Progenitor cell of endocrine pancreas (in vitro differentiated cells): ENCODE measurements around the gene CEP112. TPM values are rescaled to one million over a fixed set of nuclear protein-coding genes. Genes with fewer than 3 reads are reported as not detected.

ENCODE experiments used
- DNase-seq: peaks from one replicate; pipeline ENCODE4 v3.0.0; 2021; ENCODE audit warnings: low spot score; ENCODE audit not compliant: unreplicated experiment
- H3K27ac Mint-ChIP-seq: 2 replicates; pipeline ENCODE4 v1.8.0; 2021; ENCODE audit warnings: mild to moderate bottlenecking, moderate library complexity, mixed read lengths
- H3K27me3 Mint-ChIP-seq: 2 replicates; pipeline ENCODE4 v1.8.0; 2021; ENCODE audit warnings: mixed read lengths
- H3K36me3 Mint-ChIP-seq: 2 replicates; pipeline ENCODE4 v1.8.0; 2022; ENCODE audit warnings: mixed read lengths; ENCODE audit not compliant: insufficient read depth
- H3K4me1 Mint-ChIP-seq: 2 replicates; pipeline ENCODE4 v1.8.0; 2021; ENCODE audit warnings: low read depth, mixed read lengths
- H3K4me3 Mint-ChIP-seq: 2 replicates; pipeline ENCODE4 v1.8.0; 2021; ENCODE audit warnings: low read depth, mild to moderate bottlenecking, moderate library complexity, mixed read lengths
- H3K9me3 Mint-ChIP-seq: 2 replicates; pipeline ENCODE4 v1.8.0; 2021; ENCODE audit warnings: low read depth, mixed read lengths
- total RNA-seq: library from RNA; stranded (reverse); gene quantifications from 2 replicates; pipeline ENCODE4 v1.2.1, GENCODE V29; 2021
- TF ChIP-seq, protein P1 (sequence below): fragments of 200-600 bp; sonication (generic); IDR thresholded peaks from one replicate; pipeline ENCODE4 v1.5.0; 2021; ENCODE audit warnings: antibody characterized with exemption, mild to moderate bottlenecking; ENCODE audit not compliant: unreplicated experiment

The CEP112 gene
- total RNA-seq, 1 donor from 2014 or later = 24.3 TPM

DNA sequence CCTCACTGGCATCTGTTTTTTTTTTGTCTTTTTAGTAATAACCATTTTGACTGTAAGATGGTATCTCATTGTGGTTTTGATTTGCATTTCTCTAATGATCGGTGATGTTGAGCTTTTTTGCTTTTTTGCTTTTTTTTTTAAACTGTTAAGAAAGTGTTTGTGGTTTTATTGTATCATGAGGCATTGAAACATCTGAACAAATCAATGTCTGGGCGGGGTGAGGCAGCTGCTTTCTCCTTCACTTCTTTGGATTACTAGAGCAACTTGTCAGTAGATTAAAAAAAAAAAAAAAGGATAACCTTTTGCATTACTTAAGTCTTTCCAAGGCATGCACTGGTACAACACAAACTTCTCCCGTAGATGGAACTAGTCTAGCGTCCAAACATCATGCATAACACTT, 191.7 kb downstream of the CEP112 start:
- Mint-ChIP-seq H3K27me3 (no peaks in the 10 kb centered on the region), H3K36me3 (peaks cover 20% of the 10 kb centered on the region), H3K9me3 (peaks cover 22% of the 10 kb centered on the region), H3K27ac (no peak overlapping the region), H3K4me1 (no peaks in the 10 kb centered on the region), H3K4me3 (no peak overlapping the region)
- TF ChIP-seq, protein P1, sequence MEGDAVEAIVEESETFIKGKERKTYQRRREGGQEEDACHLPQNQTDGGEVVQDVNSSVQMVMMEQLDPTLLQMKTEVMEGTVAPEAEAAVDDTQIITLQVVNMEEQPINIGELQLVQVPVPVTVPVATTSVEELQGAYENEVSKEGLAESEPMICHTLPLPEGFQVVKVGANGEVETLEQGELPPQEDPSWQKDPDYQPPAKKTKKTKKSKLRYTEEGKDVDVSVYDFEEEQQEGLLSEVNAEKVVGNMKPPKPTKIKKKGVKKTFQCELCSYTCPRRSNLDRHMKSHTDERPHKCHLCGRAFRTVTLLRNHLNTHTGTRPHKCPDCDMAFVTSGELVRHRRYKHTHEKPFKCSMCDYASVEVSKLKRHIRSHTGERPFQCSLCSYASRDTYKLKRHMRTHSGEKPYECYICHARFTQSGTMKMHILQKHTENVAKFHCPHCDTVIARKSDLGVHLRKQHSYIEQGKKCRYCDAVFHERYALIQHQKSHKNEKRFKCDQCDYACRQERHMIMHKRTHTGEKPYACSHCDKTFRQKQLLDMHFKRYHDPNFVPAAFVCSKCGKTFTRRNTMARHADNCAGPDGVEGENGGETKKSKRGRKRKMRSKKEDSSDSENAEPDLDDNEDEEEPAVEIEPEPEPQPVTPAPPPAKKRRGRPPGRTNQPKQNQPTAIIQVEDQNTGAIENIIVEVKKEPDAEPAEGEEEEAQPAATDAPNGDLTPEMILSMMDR = no peak
- DNase-seq = no peak

DNA sequence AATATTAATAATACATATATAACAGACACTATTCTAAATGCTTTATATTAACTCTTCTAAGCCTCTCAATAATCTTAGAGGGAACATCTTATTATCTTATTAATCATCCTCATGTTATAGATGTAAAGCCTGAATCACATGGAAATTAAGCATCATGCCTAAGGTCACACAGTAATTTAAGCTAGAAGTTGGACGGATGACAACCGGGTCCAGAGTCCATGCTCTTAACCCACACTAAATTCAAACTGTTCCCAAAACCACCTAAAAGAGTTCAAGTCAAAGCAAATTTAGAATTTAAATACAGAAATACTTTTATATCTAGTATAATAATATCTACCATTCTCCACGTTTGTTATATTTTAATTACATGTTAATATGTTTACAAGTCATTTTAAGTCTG, 193.3 kb downstream of the CEP112 start:
- peaks cover 11% of the 10 kb centered on the region for H3K36me3 Mint-ChIP-seq
- no peak for DNase-seq
- TF ChIP-seq, protein P1 = no peak
- no peaks in the 10 kb centered on the region for H3K4me1 Mint-ChIP-seq
- no peak overlapping the region for H3K27ac Mint-ChIP-seq
- H3K27me3 Mint-ChIP-seq = no peaks in the 10 kb centered on the region
- H3K9me3 Mint-ChIP-seq = peaks cover 13% of the 10 kb centered on the region
- no peak overlapping the region for H3K4me3 Mint-ChIP-seq

DNA sequence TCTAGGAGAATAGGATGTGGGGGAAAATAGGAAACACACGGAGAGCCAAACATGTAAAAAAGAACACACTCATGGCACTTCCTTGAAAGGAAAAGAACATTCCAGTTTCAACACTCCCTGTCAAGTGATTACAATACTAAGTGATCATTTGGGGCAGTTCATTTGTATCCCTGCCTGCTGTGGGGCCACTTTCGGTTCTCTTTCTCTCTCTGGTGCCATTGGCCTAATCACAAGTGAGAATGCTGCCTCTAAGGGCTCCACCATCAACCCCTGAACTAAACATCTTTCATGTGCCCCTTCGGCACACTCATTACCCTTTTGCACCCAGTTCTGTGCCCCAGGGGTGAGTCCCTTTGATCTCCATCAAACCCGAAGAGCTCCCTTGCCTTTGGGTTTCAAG, 197.3 kb downstream of the CEP112 start:
- TF ChIP-seq, protein P1 = no peak
- Mint-ChIP-seq H3K4me3 (no peak overlapping the region), H3K9me3 (peaks cover 2% of the 10 kb centered on the region), H3K4me1 (no peaks in the 10 kb centered on the region), H3K27ac (no peak overlapping the region), H3K27me3 (no peaks in the 10 kb centered on the region), H3K36me3 (peaks cover 2% of the 10 kb centered on the region)
- no peak for DNase-seq

DNA sequence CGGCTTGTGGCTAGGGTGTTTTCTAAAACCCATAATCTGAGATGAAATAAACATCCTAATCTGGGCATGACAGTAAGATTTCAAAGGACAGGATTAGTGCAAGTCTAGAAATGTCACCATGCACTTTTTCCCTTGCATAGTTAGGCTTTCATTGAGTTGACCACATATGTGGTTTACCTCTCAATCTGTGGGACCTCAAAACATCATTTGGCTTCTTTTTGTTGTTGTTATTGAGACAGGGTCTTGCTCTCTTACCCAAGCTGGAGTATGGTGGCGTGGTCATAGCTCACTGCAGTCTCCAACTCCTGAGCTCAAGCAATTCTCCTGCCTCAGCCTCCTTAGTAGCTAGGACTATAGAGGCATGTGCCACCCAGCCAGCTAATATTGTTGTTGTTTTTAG, 197.8 kb downstream of the CEP112 start:
- no peaks in the 10 kb centered on the region for H3K4me1 Mint-ChIP-seq
- no peak overlapping the region for H3K4me3 Mint-ChIP-seq
- no peaks in the 10 kb centered on the region for H3K9me3 Mint-ChIP-seq
- H3K27me3 Mint-ChIP-seq = no peaks in the 10 kb centered on the region
- H3K27ac Mint-ChIP-seq = no peak overlapping the region
- no peak for DNase-seq
- H3K36me3 Mint-ChIP-seq = no peaks in the 10 kb centered on the region
- TF ChIP-seq, protein P1 = no peak

DNA sequence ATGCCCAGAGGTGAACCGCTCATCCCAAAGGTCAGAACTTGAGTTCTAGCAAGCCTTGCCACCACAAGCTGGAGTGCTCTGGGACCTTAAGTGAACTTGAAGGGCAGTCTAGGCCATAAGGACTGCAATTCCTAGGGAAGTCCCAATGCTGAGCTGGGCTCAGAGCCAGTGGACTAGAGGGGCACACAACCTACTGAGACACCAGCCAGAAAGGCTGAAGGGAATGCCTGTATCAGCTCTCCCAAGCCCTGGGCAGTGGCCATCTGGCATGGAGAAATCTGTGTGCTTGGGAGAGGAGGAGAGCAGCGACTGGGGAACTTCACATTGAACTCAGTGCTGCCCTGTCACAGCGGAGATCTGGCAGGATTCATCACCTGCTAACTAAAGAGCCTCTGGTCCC, 201.3 kb downstream of the CEP112 start:
- Mint-ChIP-seq H3K27ac (no peak overlapping the region), H3K36me3 (peaks cover 3% of the 10 kb centered on the region), H3K27me3 (no peaks in the 10 kb centered on the region), H3K9me3 (peaks cover 9% of the 10 kb centered on the region), H3K4me3 (no peak overlapping the region), H3K4me1 (peaks cover 6% of the 10 kb centered on the region)
- DNase-seq = no peak
- TF ChIP-seq, protein P1 = no peak

DNA sequence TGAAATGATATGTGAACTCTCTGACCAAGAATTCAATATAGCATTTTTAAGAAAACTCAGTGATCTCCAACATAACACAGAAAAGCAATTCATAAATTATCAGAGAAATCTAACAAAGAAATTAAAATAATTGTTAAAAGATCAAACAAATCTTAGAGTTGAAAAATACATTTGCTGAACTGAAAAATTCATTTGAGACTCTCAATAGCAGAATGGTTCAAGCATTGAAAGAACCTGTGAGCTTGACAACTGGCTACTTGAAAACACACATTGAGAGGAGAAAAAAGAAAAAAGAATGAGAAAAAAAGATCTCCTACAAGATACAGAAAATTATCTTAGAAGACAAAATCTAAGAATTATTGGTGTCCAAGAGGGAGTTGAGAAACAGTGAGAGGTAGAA, 203.5 kb downstream of the CEP112 start:
- Mint-ChIP-seq H3K27ac (no peak overlapping the region), H3K4me3 (no peak overlapping the region), H3K36me3 (peaks cover 3% of the 10 kb centered on the region), H3K27me3 (no peaks in the 10 kb centered on the region), H3K9me3 (peaks cover 9% of the 10 kb centered on the region), H3K4me1 (peaks cover 6% of the 10 kb centered on the region)
- no peak for DNase-seq
- TF ChIP-seq, protein P1 = no peak
